Measurements from ENCODE around the gene MROH2A.

Gene MROH2A

GRCh38 chr2:233821196-233821595 is 43.1 kb downstream of the MROH2A start:
- DNase-seq: no peak

- DNase-seq: no peak
Observed at GRCh38 chr2:233821709-233822100, 43.6 kb downstream of the MROH2A start.

GRCh38 chr2:233822101-233822771 is 44.1 kb downstream of the MROH2A start:
- no peak for DNase-seq

GRCh38 chr2:233822781-233823730 is 44.9 kb downstream of the MROH2A start:
- DNase-seq: no peak

- DNase-seq: no peak
Observed at GRCh38 chr2:233823731-233824121, 45.6 kb downstream of the MROH2A start.

GRCh38 chr2:233824373-233824772 is 46.2 kb downstream of the MROH2A start:
- DNase-seq: no peak

- no peak for DNase-seq
Observed at GRCh38 chr2:233828546-233829192, 50.5 kb downstream of the MROH2A start.

GRCh38 chr2:233829193-233830110 is 51.3 kb downstream of the MROH2A start:
- DNase-seq: no peak

- no peak for DNase-seq
Observed at GRCh38 chr2:233830111-233830802, 52.1 kb downstream of the MROH2A start.

- no peak for DNase-seq
Observed at GRCh38 chr2:233831011-233831721, 53.0 kb downstream of the MROH2A start.

- no peak for DNase-seq
Observed at GRCh38 chr2:233831861-233832260, 53.7 kb downstream of the MROH2A start.

- no peak for DNase-seq
Observed at GRCh38 chr2:233832414-233832813, 54.3 kb downstream of the MROH2A start.

GRCh38 chr2:233832869-233833311 is 54.8 kb downstream of the MROH2A start:
- DNase-seq: peak; percentile 82

GRCh38 chr2:233833345-233833744 is 55.2 kb downstream of the MROH2A start:
- peak; percentile 8 for DNase-seq

GRCh38 chr2:233835230-233836186 is 57.4 kb downstream of the MROH2A start:
- DNase-seq: no peak

GRCh38 chr2:233836359-233836758 is 58.2 kb downstream of the MROH2A start:
- no peak for DNase-seq

- no peak for DNase-seq
Observed at GRCh38 chr2:233837694-233838229, 59.6 kb downstream of the MROH2A start.

- no peak for DNase-seq
Observed at GRCh38 chr2:233838251-233838650, 60.1 kb downstream of the MROH2A start.

GRCh38 chr2:233838726-233839446 is 60.8 kb downstream of the MROH2A start:
- no peak for DNase-seq

Data from DMS53 (cell line).